T-cell (primary cell): ENCODE data around the gene CLDN10. TPM values are rescaled to one million over a fixed set of nuclear protein-coding genes. Genes with fewer than 3 reads are reported as not detected.

Experiments used
- ATAC-seq, 4 experiments: fragments of 200-7000 bp in 3 of 4; fragments of 150-1000 bp in 1 of 4; cut with Tn5 transposase; replicated peaks in 1 of 4; 1 replicate in 3 of 4; 2 replicates in 1 of 4; pipeline ENCODE4 v1.10.0; 2021; ENCODE audit warnings: moderate library complexity in 3 of 4, mild to moderate bottlenecking in 2 of 4, moderate number of reproducible peaks in 1 of 4
- CTCF ChIA-PET, 2 donors: fragments of 300-600 bp; sonication (Branson Sonifier 250); formaldehyde crosslinking; loops; one replicate each; lab custom pipeline; 2022; ENCODE audit warnings: antibody characterized with exemption in 2 of 2; lab: Charles Lee
- POLR2A ChIA-PET, 2 donors: fragments of 300-600 bp; sonication (Branson Sonifier 250); formaldehyde crosslinking; loops; one replicate each; lab custom pipeline; 2022; ENCODE audit warnings: antibody characterized with exemption in 2 of 2; lab: Charles Lee
- DNase-seq, 35 experiments: peaks; one replicate each; pipeline versions ENCODE4 v3.0.0 to v3.0.0-alpha.2; 2013 to 2023
- H3K27ac ChIP-seq: one replicate; pipeline ENCODE4 v1.5.1; 2013; ENCODE audit warnings: low read length
- H3K27me3 ChIP-seq, 2 experiments: replicated peaks in 1 of 2; 1 replicate in 1 of 2; 2 replicates in 1 of 2; pipeline versions ENCODE4 v1.6.1 to v1.7.0; 2013; ENCODE audit warnings: low read length in 1 of 2, mixed read lengths in 1 of 2; ENCODE audit not compliant: control insufficient read depth in 2 of 2, insufficient read depth in 2 of 2; ENCODE audit errors: extremely low read depth in 1 of 2
- H3K36me3 ChIP-seq, 2 donors: 1 replicate in 1 of 2; 2 replicates in 1 of 2; pipeline versions ENCODE4 v1.6.1 to v1.7.0; 2013; ENCODE audit warnings: low read length in 1 of 2; ENCODE audit not compliant: control insufficient read depth in 2 of 2, insufficient read depth in 1 of 2; ENCODE audit errors: extremely low read depth in 1 of 2
- H3K4me1 ChIP-seq, 2 experiments: 1 replicate in 1 of 2; 2 replicates in 1 of 2; pipeline versions ENCODE4 v1.6.1 to v1.7.0; 2013; ENCODE audit warnings: low read length in 2 of 2, mixed read lengths in 1 of 2; ENCODE audit not compliant: insufficient read depth in 2 of 2, control insufficient read depth in 1 of 2; ENCODE audit errors: extremely low read depth in 1 of 2
- H3K4me3 ChIP-seq, 2 donors: 1 replicate in 1 of 2; 2 replicates in 1 of 2; pipeline versions ENCODE4 v1.5.1 to v1.7.0; 2013; ENCODE audit warnings: mild to moderate bottlenecking in 2 of 2, low read length in 1 of 2, moderate library complexity in 1 of 2; ENCODE audit not compliant: control insufficient read depth in 1 of 2; ENCODE audit errors: extremely low read depth in 1 of 2
- H3K9me3 ChIP-seq: 2 replicates; pipeline ENCODE4 v1.7.0; 2013
- H3K27ac Mint-ChIP-seq, 2 donors: one replicate each; pipeline ENCODE4 v1.8.0; 2020 to 2021; ENCODE audit warnings: mild to moderate bottlenecking in 2 of 2, mixed read lengths in 2 of 2
- H3K27me3 Mint-ChIP-seq, 2 donors: one replicate each; pipeline ENCODE4 v1.8.0; 2021 to 2022; ENCODE audit warnings: mixed read lengths in 2 of 2
- H3K36me3 Mint-ChIP-seq: one replicate; pipeline ENCODE4 v1.8.0; 2021; ENCODE audit warnings: mixed read lengths
- H3K4me1 Mint-ChIP-seq, 3 donors: one replicate each; pipeline ENCODE4 v1.8.0; 2020 to 2022; ENCODE audit warnings: mixed read lengths in 3 of 3, mild to moderate bottlenecking in 1 of 3
- H3K4me3 Mint-ChIP-seq, 3 donors: one replicate each; pipeline ENCODE4 v1.8.0; 2020 to 2022; ENCODE audit warnings: mild to moderate bottlenecking in 3 of 3, mixed read lengths in 3 of 3, moderate library complexity in 3 of 3
- H3K9me3 Mint-ChIP-seq, 3 donors: one replicate each; pipeline ENCODE4 v1.8.0; 2020 to 2022; ENCODE audit warnings: mixed read lengths in 3 of 3
- WGBS: methylation state at CpG from one replicate; pipeline ENCODE4 v1.1.5; 2013; ENCODE audit warnings: missing lambda C conversion rate; ENCODE audit not compliant: insufficient coverage; 5-methylcytosine and 5-hydroxymethylcytosine counted together
- total RNA-seq, 35 experiments: library from RNA in 6 of 35; stranded (reverse) in 6 of 35; fragments of 120-200 nt in 1 of 35; gene quantifications; one replicate each; pipeline versions ENCODE4 v1.2.1 to v1.2.4 and lab custom pipeline; 2013 to 2026

The CLDN10 gene, protein sequence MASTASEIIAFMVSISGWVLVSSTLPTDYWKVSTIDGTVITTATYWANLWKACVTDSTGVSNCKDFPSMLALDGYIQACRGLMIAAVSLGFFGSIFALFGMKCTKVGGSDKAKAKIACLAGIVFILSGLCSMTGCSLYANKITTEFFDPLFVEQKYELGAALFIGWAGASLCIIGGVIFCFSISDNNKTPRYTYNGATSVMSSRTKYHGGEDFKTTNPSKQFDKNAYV
- total RNA-seq (under 1 TPM in 1 of 5 donors, not detected in 4; 0.32 TPM), total RNA-seq (lab: John Stamatoyannopoulos, UW) (0 to 0.31 (median 0) reads per million in 29 experiments)
- total RNA-seq (2013), result not detected

DNA sequence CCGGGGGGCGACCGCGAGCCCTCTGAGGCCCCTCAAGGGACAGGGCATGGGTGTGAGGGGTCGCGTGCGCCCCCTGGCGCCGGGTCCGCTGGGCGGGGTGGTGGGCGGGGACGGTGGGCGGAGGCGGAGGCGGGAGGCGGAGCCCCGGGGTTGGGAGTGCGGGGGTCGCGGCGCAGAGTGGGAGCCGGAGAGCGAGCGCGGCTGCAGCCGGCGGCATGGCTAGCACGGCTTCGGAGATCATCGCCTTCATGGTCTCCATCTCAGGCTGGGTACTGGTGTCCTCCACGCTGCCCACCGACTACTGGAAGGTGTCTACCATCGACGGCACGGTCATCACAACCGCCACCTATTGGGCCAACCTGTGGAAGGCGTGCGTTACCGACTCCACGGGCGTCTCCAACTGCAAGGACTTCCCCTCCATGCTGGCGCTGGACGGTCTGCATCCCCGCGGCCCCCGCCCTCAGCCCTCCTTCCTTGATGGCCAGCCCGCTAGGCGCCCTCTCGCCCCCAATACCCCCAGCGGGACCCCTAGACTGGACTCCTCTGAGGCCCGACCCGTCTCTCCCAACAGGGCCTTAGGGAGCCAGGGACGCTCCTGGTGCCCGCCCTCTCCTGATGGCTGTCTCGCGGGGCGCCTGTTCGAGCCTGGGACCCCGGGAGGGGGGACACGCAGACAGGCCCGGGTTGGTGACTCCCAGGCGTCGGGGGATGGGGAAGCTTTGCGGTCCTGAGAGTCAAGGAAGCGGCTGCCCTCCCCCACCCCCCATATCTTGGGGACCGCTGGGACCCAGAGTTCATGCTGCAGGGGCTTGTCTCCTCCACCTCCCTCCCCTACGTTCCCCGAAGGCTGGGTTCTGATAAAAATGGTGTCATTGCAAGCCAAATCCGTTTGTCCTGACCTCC is at the start of gene CLDN10:
Gene CLDN10 (plus strand): TSS at position 182 of the 903 bp plus-strand sequence. CDS start 34 bp downstream, at position 216.
- no peak within 1 kb of the TSS for H3K27ac ChIP-seq
- H3K4me3 ChIP-seq, result peak within 1 kb of the TSS in 1 of 2 donors; percentile 67
- H3K9me3 ChIP-seq, result no peaks in the 10 kb centered on the region
- no peaks in the 10 kb centered on the region for H3K36me3 ChIP-seq
- Mint-ChIP-seq H3K27ac (no peak within 1 kb of the TSS), H3K27me3 (peaks cover 51 to 53% of the 10 kb centered on the region in 2 donors), H3K36me3 (no peaks in the 10 kb centered on the region), H3K9me3 (no peaks in the 10 kb centered on the region), H3K4me1 (peaks cover 6 to 17% (median 16%) of the 10 kb centered on the region in 3 donors), H3K4me3 (peak within 1 kb of the TSS in 2 of 3 donors; percentile 48 to 72)
- H3K4me1 ChIP-seq, result peaks cover 10 to 15% of the 10 kb centered on the region in 2 experiments
- 5% methylated on average over 44 of the region's 70 CpGs for WGBS
- POLR2A ChIA-PET, result no interaction called here
- CTCF ChIA-PET, result no interaction called here
- H3K27me3 ChIP-seq, result peaks cover 0 to 36% of the 10 kb centered on the region in 2 experiments
- DNase-seq (no peak), ATAC-seq (no peak)

DNA sequence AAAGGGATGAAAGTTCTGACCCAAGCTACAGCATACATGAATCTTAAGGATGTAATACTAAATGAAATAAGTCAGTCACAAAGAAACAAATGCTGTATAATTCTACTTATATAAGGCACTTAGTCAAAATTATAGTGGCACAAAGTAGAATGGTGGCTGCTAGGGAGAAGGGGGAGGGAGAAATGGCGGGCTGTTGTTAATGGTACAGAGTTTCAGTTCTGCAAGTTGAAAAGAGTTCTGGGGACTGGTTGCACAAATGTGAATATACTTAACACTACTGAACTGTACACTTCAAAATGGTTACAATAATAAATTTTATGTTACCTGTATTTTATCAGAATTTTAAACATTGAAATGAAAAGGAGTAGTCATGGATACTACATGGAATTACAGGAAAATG is 48.9 kb upstream of the CLDN10 start:
- Histone ChIP-seq H3K27ac (no peak overlapping the region), H3K27me3 (peaks cover 0 to 5% of the 10 kb centered on the region in 2 experiments), H3K4me1 (no peaks in the 10 kb centered on the region), H3K9me3 (no peaks in the 10 kb centered on the region), H3K36me3 (no peaks in the 10 kb centered on the region), H3K4me3 (no peak overlapping the region)
- no peak for ATAC-seq
- CTCF ChIA-PET, result no interaction called here
- Mint-ChIP-seq H3K36me3 (no peaks in the 10 kb centered on the region), H3K4me1 (no peaks in the 10 kb centered on the region), H3K27ac (no peak overlapping the region), H3K9me3 (peaks cover 2 to 10% (median 3%) of the 10 kb centered on the region in 3 donors), H3K4me3 (no peak overlapping the region), H3K27me3 (peaks cover 14 to 18% of the 10 kb centered on the region in 2 donors)
- POLR2A ChIA-PET, result no interaction called here
- WGBS, result no CpG with 5 or more reads among the region's 1 CpG
- no peak for DNase-seq

DNA sequence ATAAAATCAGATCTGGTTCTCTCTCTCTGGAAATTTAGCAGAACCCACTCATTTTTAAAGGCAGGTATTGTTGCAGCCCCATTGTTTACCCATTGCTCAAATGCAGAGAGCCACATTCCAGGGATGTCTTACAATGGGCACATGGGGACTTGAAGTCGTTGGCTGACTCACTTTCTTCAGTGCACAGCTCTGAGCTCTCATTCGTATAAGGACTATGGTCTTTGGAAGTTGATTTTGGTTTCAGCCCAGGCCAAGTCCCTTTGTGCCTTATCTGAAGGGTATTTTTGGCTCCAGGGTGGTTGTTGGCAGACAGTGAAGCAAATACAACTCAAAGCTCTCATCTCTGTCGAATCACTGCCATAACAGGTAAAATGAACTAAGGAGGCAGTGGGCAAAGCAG is 47.3 kb upstream of the CLDN10 start:
- ChIA-PET POLR2A (no interaction called here), CTCF (no interaction called here)
- Mint-ChIP-seq H3K36me3 (no peaks in the 10 kb centered on the region), H3K9me3 (peaks cover 2 to 10% (median 3%) of the 10 kb centered on the region in 3 donors), H3K4me3 (no peak overlapping the region), H3K4me1 (no peaks in the 10 kb centered on the region), H3K27me3 (peaks cover 14 to 17% of the 10 kb centered on the region in 2 donors), H3K27ac (no peak overlapping the region)
- ATAC-seq (no peak), DNase-seq (no peak)
- no CpG with 5 or more reads among the region's 3 CpGs for WGBS
- Histone ChIP-seq H3K36me3 (no peaks in the 10 kb centered on the region), H3K4me1 (no peaks in the 10 kb centered on the region), H3K9me3 (no peaks in the 10 kb centered on the region), H3K27ac (no peak overlapping the region), H3K4me3 (no peak overlapping the region), H3K27me3 (peaks cover 0 to 5% of the 10 kb centered on the region in 2 experiments)

- Mint-ChIP-seq H3K4me3 (no peak overlapping the region), H3K27me3 (peaks cover 12 to 14% of the 10 kb centered on the region in 2 donors), H3K9me3 (peaks cover 0 to 7% (median 3%) of the 10 kb centered on the region in 3 donors), H3K27ac (no peak overlapping the region), H3K36me3 (no peaks in the 10 kb centered on the region), H3K4me1 (no peaks in the 10 kb centered on the region)
- no peak overlapping the region for H3K27ac ChIP-seq
- ATAC-seq (no peak), DNase-seq (no peak)
- no peak overlapping the region for H3K4me3 ChIP-seq
- H3K36me3 ChIP-seq, result no peaks in the 10 kb centered on the region
- ChIA-PET POLR2A (no interaction called here), CTCF (no interaction called here)
- peaks cover 0 to 5% of the 10 kb centered on the region in 2 experiments for H3K27me3 ChIP-seq
- no CpG with 5 or more reads among the region's 4 CpGs for WGBS
- H3K9me3 ChIP-seq, result no peaks in the 10 kb centered on the region
- H3K4me1 ChIP-seq, result no peaks in the 10 kb centered on the region
Measured at GRCh38 chr13:95505986-95506385, 46.5 kb upstream of the CLDN10 start.

DNA sequence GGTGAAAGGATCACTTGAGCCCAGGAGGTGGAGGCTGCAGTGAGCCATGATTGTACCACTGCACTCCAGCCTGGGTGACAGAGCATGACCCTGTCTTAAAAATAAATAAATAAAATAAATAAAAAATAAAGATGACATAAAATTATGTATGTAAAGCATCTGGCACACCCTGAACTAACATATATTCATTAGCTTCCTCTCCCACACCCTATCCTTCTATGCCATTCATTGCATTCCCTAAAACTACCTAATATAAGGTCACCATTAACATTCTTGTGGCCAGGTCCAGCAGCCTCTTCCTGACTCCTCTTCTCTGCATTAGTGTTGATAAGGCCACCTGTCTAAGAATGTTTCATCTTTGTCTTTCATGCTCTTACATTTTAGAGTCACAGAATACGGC is 44.5 kb upstream of the CLDN10 start:
- Mint-ChIP-seq H3K4me3 (no peak overlapping the region), H3K27ac (no peak overlapping the region), H3K9me3 (no peaks in the 10 kb centered on the region), H3K36me3 (no peaks in the 10 kb centered on the region), H3K4me1 (no peaks in the 10 kb centered on the region), H3K27me3 (peaks cover 8 to 14% of the 10 kb centered on the region in 2 donors)
- no peak for ATAC-seq
- Histone ChIP-seq H3K9me3 (no peaks in the 10 kb centered on the region), H3K36me3 (no peaks in the 10 kb centered on the region), H3K27me3 (peaks cover 0 to 8% of the 10 kb centered on the region in 2 experiments), H3K4me3 (no peak overlapping the region), H3K27ac (no peak overlapping the region), H3K4me1 (no peaks in the 10 kb centered on the region)
- ChIA-PET POLR2A (no interaction called here), CTCF (no interaction called here)
- no peak for DNase-seq
- 29% methylated on average over 1 of the region's 1 CpG for WGBS

DNA sequence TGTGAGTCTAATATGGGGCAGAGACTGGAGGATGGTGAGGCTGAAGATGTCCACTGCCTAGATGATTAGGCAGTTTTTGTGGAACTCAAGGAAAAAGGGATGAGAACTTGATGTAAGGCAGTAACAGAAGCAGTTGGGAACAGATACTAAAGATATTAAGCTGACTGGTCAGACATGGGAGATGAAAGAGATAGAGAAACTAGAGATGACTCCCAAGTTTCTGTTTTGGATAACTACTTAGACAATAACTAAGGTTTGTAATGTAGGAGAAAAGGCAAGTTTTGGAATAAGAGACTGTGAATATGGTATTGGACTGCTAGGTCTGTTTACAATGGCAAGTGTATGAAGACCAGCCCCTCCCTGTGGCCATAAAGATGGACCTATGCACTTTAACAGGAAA is 43.5 kb upstream of the CLDN10 start:
- DNase-seq (no peak), ATAC-seq (no peak)
- H3K4me3 ChIP-seq, result no peak overlapping the region
- Mint-ChIP-seq H3K9me3 (no peaks in the 10 kb centered on the region), H3K27ac (no peak overlapping the region), H3K27me3 (peaks cover 11 to 18% of the 10 kb centered on the region in 2 donors), H3K4me3 (no peak overlapping the region), H3K4me1 (no peaks in the 10 kb centered on the region), H3K36me3 (no peaks in the 10 kb centered on the region)
- ChIA-PET CTCF (no interaction called here), POLR2A (no interaction called here)
- H3K27me3 ChIP-seq, result peaks cover 0 to 8% of the 10 kb centered on the region in 2 experiments
- H3K27ac ChIP-seq, result no peak overlapping the region
- H3K36me3 ChIP-seq, result no peaks in the 10 kb centered on the region
- no peaks in the 10 kb centered on the region for H3K4me1 ChIP-seq
- no peaks in the 10 kb centered on the region for H3K9me3 ChIP-seq
